ENCODE results near the gene GALNS.

DNA sequence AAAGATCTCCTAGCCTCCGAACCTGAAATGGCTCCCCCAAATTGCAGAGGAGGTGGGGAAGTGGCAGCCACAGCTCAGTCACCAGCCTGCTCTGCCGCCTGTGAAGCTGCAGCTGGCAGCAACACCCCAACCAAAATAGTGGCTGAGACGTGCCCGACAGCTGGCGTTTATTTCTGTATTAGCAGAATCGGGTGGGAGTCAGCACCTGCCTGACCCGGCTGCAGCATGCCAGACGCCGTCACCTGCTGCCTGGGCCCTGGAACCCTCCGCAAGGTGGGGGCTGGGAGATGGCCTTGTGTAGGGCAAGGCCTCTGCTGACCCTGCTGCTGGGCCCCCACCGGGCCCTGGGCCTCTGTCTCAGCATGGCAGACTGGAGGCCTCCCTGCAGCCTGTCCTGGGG, 27.2 kb upstream of the GALNS start:
- TF ChIP-seq POLR2A (IDR thresholded peaks at IDR 0.05; ENCODE audit: low read depth, low read length) (no peak), TAF1 (IDR thresholded peaks at IDR 0.05; ENCODE audit: low read depth, low read length) (no peak), POLR2AphosphoS5 (IDR thresholded peaks at IDR 0.05; ENCODE audit: low read depth, low read length) (no peak)
